HG03097 (cell line): ENCODE data around the gene ZG16B.

ENCODE experiments used
- ATAC-seq: cut with Tn5 transposase; IDR thresholded peaks from one replicate; pipeline ENCODE4 v1.9.1; 2021; ENCODE audit not compliant: unreplicated experiment, low FRiP score

ZG16B gene

DNA sequence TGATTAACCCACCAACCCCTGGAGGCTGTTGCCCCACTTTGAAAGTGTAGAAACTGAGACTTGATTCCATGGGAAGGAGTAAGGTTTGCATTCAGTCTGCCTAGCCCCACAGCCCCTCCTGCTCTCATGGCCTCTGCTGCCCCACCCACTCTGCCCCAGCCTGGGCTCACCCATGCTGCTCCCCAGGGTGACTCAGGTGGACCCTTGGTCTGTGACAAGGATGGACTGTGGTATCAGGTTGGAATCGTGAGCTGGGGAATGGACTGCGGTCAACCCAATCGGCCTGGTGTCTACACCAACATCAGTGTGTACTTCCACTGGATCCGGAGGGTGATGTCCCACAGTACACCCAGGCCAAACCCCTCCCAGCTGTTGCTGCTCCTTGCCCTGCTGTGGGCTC is 25.4 kb upstream of the ZG16B start:
- no peak for ATAC-seq

DNA sequence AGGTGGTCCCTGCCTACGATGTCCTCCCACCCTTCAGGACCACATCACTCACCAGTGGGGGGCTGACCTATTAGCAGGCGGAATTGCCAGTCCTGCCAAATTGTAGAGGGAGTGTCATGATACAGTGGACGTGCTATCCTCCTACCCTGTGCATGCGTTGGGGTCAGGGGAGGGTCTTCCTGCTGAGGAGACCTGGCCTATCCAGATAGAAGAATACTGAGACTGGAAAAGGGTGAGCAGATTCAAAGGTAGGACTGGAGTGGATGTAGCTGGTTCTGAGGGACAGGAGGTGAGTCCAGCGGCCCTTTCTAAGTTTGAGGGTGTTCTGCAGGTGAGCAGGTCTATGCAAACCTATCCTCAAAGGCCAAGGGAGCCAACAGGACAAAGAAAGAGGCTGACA is 23.8 kb upstream of the ZG16B start:
- no peak for ATAC-seq

DNA sequence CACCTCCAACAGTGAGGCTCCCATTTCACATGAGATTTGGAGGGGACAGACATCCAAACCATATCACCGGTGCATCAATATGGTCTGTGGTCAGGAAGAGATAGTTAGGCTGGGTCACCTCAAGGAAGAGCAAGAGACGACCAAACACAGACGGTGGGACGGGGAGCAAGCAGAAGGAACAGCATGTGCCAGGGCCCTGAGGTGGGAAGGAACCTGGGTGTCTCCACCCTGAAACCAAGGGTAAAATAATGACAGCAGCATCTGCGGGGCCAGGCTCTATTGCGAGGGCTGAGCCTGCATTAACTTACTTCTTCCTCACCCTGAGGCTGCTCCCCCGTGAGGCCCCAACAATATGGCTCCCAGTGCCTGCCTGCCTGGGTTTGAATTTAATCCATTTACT is 21.9 kb upstream of the ZG16B start:
- ATAC-seq = no peak

DNA sequence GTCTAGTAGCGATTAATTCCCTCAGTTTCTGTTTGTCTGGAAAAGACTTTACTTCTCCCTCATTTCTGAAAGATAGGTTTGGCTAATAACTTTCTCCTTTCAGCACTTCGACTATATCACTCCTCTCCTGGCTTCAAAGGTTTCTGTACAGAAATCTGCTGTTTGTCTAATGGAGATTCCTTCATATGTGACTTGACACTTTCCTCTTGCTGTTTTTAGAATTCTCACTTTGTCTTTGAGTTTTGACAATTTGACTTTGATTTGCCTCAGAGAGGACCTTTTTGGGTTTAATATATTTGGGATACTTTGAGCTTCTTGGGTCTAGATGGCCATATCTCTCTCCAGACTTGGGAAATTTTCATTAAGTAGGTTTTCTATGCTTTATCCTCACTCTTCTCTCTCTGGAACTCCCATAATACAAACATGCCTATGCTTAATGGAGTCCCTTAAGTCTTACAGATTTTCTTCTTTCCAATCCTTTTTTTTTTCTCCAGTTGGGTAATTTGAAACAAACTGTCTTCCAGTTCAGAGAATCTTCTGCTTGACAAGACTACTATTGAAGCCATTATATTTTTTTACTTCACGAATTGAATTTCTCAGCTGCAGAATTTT is 20.8 kb upstream of the ZG16B start:
- ATAC-seq = no peak

DNA sequence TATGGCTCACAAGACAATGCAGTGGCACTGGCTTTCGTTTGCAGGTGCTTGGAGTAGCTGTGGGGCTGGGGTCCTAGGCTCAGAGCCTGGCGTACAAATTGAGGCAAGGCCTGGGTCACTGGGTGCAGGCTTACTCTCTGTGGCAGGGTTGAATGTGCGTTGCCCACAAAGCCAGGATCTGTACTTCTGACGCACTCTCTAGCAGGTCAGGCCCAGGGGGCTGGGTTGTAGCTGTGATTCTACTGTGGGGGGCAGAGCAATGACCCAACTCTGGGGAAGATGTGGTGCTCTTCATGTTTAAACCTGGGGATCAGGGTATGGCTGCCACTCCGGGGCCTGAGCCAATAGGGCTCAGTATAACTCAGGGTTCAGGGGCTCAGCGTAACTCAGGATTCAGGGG is 19.5 kb upstream of the ZG16B start:
- no peak for ATAC-seq

DNA sequence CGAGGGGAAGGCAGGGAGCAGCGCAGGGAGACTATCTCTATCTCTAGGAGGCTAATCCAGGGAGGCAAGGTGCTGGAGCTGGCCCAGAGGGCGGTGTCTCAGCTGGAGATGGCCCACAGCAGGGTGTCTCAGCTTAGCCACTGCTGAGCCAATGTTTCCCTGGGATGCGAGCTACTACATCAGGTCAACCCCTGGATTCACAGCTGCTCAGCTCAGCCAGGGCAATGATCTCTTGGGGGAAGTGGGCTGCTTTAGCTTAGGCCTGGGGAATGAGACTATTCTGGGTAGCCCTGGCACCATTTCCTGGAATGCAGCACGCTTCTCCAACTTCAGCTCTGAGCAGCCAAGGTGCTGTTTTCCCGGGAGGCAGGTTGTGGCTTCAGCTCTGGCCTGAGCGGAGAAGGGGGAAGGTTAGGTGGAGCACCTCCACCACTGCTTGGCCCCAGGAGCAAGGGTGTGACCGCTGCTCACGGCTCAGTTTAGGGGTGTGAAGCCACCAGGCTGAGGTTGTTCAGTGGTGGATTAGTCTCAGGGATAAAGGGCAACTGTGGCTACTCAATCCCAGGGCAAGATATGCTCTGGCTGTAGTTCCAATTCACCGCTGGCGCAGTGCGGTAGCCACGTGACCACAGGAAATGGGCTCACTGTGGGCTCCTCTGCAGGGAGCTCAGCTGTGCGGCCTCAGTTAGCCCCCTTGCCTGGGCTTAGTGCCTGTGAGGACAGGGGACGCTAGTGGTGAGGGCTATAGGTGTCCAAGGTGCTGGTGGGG is 18.2 kb upstream of the ZG16B start:
- no peak for ATAC-seq

DNA sequence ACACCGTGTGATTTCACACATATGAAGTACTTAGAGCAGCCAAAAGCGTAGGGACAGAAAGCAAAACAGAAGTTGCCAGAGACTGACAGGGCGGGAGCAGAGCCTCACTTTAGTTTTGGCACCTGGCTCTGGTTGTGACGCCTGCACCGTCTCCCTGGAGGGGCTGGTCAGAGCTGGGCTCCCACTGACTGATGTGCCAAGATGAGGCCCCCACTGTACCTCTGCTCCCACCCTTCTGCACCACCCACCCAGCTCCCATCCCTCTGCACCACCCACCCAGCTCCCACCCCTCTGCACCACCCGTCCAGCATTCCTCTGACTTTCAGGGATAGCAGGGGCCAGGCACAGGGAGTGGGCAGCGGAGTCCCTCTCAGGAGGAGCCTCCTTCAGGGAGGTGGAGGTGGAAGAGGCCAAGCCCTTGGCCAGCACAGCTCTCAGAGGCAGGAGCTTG is 16.3 kb upstream of the ZG16B start:
- no peak for ATAC-seq

DNA sequence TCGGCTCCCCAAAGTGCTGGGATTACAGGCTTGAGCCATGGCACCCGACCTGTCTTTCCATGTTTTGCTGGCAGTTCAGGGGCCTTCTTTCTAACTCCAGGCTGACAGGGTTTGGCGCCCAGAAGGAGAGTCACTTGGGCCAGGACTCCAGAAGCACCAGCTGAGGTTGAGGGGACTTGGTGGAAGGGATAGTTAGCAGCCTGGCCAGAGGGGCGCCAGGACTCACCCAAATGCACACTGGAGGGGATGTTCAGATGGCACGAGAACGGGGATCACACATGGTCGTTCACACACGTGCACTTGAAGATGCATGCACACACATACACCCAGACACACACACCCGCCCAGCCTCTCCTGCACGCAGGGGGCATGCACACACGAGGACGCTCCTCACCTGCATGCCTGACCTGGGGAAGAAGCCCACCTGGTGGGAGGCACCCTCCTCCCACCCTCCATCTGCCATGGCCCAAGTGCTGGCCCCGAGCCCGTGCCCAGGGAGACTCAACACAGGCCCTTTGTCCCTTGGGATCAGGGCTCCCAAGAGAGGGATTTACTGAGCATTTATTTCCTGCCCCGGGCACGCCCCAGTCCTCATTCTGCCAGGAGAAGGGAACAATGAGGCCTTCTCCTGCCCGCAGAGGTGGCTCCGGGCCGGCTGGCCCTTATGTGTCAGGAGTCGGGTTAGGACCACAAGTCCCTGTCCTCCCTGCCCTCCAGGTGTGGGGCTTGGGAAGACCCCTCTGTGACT is 15.4 kb upstream of the ZG16B start:
- no peak for ATAC-seq

DNA sequence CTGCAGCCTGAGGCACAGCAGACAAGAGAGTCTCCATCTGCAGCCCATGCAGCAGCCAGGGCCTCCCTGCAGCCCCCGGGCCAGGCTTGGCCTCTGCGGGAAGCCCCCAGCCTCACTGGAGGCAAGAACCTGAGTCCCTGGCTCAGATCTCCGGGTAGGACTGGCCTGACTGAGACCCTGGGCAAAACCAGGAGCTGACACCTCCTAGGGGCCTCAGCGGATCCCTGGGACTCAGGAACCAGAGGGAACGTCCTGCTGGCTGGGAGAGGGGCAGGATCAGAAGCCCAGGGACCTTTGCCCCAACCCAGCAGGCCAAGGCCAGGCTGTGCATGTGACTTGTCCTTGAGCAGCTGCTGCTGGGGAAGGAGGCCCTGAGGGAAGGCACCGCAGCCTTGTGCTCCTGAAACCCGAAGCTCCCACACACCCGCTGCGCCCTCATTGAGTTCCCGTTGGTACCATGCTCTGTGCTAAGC is 14.8 kb upstream of the ZG16B start:
- no peak for ATAC-seq

DNA sequence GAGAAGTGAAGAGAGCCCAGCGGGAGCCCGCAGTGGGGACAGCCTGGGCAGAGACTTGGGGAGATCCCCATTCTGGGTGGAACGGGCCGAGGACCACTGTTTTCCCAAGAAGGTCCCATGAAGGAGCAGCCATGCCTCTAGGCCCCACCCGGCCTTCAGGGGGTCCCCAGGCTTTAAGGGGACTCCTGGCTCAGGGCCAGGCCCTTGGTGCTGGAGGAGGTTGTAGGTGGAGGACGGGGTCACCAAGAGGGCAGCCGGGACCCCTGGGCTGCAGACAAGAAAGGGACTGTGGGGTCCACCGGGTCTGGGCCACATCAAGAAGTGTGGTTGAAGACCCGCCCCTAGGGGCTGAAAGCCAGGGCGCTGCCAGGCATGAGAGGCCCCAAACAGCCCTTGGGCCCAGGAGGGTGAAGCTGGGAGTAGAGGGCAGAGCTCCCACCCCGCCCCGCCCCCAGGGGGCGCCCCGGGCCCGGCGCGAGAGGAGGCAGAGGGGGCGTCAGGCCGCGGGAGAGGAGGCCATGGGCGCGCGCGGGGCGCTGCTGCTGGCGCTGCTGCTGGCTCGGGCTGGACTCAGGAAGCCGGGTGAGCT is 13.3 kb upstream of the ZG16B start, which contains the start of gene PRSS21:
Gene PRSS21 (plus strand): TSS at position 487 of the 589 bp plus-strand sequence. CDS start 32 bp downstream, at position 519.
- no peak for ATAC-seq

DNA sequence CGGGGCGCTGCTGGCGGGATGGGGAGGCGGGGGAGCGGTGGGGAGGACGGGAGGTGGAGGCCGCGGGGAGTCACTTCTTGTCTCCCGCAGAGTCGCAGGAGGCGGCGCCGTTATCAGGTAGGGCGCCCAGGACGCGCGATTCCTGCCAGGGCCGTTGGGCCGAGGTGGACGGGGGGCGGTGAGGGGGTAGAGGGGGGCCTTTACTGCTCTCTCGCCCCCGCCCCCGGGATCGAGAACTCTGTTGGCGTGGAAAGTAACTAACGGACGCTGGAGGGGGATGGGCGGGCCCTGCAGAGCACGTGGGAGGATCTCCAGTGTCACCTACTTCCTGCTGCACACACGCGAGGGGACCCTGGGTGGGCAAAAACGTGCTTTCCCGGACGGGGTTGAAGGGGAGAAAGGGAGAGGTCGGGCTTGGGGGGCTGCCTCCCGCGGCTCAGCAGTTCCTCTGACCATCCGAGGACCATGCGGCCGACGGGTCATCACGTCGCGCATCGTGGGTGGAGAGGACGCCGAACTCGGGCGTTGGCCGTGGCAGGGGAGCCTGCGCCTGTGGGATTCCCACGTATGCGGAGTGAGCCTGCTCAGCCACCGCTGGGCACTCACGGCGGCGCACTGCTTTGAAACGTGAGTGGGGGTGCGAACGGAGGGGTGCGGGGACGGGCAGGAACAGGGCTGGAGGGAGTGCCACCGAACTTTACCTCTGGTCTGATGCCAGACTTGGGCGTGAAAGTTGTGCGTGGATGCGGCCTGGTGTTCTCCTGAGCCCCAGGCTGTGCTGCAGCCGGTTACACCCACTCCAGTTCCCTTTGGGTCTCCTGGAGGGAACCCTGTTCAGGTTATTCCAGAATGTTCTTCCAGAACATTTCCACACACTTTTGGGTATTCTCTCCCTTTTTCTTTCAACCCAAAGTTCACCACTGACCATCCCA is 12.5 kb upstream of the ZG16B start:
- ATAC-seq = no peak

DNA sequence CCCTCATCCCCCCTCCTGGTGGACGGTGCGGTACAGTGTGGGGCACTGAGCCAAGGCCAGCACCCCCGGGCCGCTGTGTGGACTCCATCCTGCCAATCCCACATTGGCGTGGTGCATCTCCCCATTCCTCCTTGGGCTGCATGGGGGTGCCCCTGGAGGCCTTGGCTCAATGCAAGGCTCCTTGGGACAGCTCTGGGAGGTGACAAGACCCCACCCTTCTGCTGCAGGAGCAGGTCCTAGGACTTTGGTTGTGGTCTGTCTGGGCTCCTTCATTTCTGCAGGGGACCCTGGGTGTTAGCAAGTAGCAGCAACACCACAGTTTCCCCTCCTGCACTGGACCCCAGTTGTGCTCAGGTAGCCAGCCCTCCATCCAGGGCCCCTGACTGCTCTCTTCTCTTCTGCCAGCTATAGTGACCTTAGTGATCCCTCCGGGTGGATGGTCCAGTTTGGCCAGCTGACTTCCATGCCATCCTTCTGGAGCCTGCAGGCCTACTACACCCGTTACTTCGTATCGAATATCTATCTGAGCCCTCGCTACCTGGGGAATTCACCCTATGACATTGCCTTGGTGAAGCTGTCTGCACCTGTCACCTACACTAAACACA is 11.7 kb upstream of the ZG16B start:
- no peak for ATAC-seq

DNA sequence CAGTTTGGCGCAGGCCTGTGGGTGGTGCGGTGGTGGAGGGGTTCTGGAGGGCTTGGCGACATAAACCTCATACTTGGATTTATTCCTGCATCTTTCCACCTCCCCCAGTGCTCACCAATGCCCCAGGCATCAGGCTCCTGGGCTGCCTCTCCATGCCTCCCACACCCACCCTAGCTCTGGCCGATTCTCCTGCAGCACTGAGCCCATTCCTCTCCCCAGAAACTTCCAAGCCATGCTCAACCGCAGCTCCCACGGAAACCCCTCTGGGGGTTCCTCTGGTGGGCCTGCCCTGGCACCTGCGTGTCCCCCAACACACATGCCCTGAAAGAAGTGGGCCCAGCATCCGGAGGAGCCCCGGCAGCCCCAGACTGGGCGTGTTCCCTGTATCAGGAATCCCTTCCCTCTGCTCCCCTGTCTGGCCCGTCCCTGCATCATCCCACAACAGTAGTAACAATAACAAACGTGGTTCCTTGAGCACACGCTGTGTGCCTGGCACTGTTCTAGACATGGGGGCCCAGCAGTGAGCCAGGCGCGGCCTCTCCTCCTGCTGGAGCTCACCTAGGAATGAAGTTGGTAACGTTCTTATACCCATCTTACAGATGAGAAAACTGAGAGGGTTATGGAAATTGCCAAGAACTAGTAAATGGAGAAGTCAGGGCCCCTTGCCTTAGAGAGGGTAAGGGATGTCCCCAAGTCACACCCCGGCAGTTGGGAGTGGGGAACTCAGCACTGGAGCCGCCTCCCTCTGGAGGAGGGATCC is 10.7 kb upstream of the ZG16B start:
- ATAC-seq = no peak

DNA sequence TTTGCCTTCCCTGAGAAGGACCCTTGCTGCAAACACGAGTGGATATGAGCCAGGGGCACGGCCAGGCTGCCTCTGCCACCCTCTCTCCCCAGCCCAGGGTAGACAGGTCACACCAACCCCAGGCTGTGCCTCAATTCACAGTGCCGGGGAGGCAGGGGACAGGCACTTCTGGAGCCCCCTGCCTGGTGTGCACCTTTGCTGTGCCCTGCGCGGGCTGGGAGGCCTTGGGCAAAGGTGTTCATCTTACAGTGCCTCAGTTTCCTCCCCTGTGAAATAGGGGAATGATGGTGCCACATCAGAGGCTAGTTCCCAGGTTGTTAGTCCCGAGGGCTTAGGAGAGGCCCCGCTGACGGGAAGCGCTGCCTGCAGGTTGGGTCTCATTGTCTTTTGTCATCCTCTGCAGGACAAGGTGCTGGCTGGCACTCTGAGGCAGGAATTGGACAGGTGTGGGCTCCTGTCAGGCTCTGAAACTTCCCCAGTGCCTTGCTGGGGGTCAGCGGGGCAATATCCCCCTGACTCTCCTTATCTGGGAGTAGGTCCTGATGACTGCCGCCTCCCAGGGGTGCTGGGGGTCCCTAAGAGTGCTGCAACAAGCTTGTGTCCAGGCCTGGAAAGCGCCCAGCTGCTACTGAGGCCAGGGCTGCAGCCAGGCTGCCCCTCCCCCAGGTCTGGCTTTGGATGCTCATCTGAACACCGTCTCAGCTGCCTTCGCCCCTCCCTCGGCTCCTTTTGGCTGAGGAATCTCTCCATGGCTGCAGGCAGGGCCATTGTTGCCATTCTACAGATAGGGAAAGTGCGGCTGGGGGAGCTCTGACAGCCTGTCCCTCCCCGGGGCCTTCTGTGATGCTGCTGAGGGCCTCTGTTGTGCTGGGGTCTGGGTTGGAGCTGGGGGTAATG is 9.9 kb upstream of the ZG16B start:
- ATAC-seq = no peak

DNA sequence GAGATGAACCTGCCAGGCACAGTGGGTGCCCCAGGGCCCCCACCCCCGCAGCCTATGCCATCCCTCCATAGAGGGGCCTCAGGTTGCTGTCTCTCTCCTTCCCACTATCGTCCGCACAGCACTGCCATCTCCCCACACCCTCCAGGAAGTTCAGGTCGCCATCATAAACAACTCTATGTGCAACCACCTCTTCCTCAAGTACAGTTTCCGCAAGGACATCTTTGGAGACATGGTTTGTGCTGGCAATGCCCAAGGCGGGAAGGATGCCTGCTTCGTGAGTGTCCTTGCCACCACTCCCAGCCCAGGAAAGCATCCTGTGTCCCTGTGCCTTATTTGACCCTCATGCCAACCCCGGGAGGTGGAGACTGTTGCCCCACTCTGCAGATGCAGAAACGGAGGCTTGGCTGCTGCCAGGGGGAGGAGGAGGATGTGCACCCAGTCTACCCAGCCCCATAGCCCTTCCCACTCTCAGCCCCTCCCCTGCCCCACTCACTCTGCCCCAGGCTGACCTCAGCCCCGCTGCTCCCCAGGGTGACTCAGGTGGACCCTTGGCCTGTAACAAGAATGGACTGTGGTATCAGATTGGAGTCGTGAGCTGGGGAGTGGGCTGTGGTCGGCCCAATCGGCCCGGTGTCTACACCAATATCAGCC is 9.1 kb upstream of the ZG16B start:
- ATAC-seq = no peak

DNA sequence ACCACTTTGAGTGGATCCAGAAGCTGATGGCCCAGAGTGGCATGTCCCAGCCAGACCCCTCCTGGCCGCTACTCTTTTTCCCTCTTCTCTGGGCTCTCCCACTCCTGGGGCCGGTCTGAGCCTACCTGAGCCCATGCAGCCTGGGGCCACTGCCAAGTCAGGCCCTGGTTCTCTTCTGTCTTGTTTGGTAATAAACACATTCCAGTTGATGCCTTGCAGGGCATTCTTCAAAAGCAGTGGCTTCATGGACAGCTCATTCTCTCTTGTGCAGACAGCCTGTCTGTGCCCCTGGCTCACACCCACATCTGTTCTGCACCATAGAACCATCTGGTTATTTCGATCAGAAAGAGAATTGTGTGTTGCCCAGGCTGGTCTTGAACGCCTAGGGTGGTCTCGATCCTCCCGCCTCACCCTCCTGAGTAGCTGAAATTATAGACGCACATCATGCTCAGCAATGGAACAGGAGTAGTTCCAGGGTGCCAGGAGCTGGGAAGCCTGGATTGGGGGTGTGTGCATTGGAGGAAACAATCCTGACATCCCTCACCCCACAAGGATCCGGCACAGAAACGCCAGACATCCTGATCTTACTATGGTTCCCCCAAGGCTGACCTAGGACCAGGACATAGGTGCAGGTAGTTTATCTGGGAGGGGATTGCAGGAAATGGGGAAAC is 8.5 kb upstream of the ZG16B start:
- ATAC-seq = no peak

DNA sequence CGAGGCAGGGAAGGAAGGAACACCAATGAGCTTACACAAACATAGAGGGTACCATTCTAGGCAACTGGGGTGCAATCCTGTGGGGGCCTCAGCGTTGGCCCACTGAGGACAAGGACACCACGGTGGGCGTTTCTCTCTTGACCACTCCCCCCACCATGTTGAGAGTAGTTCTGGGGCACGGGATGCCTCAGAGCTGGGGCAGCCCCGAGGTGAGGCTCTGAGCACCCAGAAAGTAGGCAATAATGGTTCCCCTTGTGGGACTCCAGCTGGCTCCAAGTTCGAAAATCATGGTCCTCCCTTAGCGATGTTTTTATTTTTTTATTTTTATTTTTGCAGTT is 8.0 kb upstream of the ZG16B start:
- ATAC-seq = no peak
